ENCODE results near the gene USP32.

DNA sequence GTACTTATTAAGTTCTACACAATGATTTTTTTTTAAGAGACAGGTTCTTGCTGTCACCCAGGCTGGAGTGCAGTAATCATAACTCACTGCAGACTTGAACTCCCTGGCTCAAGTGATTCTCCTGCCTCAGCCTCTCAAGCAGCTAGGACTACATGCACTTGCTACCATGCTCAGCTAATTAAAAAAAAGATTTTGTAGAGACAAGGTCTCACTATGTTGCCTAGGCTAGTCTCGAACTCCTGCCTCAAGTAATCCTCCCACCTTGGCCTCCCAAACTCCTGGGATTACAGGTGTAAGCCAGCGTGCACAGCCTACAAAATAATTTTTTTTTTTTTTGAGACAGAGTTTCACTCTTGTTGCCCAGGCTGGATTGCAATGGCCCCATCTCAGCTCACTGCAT lies 22.2 kb downstream of the USP32 start:
- TF ChIP-seq, protein P1, sequence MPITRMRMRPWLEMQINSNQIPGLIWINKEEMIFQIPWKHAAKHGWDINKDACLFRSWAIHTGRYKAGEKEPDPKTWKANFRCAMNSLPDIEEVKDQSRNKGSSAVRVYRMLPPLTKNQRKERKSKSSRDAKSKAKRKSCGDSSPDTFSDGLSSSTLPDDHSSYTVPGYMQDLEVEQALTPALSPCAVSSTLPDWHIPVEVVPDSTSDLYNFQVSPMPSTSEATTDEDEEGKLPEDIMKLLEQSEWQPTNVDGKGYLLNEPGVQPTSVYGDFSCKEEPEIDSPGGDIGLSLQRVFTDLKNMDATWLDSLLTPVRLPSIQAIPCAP (CRISPR knock-in tag; IDR thresholded peaks at IDR 0.05), result no peak
- TF ChIP-seq, protein P2, sequence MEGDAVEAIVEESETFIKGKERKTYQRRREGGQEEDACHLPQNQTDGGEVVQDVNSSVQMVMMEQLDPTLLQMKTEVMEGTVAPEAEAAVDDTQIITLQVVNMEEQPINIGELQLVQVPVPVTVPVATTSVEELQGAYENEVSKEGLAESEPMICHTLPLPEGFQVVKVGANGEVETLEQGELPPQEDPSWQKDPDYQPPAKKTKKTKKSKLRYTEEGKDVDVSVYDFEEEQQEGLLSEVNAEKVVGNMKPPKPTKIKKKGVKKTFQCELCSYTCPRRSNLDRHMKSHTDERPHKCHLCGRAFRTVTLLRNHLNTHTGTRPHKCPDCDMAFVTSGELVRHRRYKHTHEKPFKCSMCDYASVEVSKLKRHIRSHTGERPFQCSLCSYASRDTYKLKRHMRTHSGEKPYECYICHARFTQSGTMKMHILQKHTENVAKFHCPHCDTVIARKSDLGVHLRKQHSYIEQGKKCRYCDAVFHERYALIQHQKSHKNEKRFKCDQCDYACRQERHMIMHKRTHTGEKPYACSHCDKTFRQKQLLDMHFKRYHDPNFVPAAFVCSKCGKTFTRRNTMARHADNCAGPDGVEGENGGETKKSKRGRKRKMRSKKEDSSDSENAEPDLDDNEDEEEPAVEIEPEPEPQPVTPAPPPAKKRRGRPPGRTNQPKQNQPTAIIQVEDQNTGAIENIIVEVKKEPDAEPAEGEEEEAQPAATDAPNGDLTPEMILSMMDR (IDR thresholded peaks at IDR 0.05), result no peak
- TF ChIP-seq STAT6 (CRISPR knock-in tag; conservative IDR thresholded peaks at IDR 0.05; ENCODE audit: low read depth) (no peak), E2F4 (CRISPR knock-in tag; IDR thresholded peaks at IDR 0.05; ENCODE audit: borderline replicate concordance, low read depth) (no peak), FOXJ3 (CRISPR knock-in tag; IDR thresholded peaks at IDR 0.05; ENCODE audit: borderline replicate concordance) (no peak), TEAD4 (CRISPR knock-in tag; IDR thresholded peaks at IDR 0.05) (no peak), ZNF219 (CRISPR knock-in tag; IDR thresholded peaks at IDR 0.05; ENCODE audit: borderline replicate concordance) (no peak), MAX (CRISPR knock-in tag; IDR thresholded peaks at IDR 0.05) (no peak)

Measured in WTC11 (cell line).